GM12875 (cell line): ENCODE results near the gene ERVW-1.
"Not testable (repeated sequence)": the region's sequence is repeated elsewhere in the genome, so short reads cannot be mapped to it uniquely, and the experiment has no call there.

Source experiments
- H3K4me3 ChIP-seq: one replicate; pipeline ENCODE4 v1.5.1; 2011; ENCODE audit warnings: low read depth, low read length, control low read depth
- TF ChIP-seq, protein P1 (sequence below): IDR thresholded peaks from 2 replicates; pipeline ENCODE4 v1.5.1; 2011; ENCODE audit warnings: low read depth, mild to moderate bottlenecking, control low read depth, inconsistent platforms, low read length, moderate library complexity, borderline replicate concordance; ENCODE audit not compliant: insufficient read depth

ERVW-1 gene

DNA sequence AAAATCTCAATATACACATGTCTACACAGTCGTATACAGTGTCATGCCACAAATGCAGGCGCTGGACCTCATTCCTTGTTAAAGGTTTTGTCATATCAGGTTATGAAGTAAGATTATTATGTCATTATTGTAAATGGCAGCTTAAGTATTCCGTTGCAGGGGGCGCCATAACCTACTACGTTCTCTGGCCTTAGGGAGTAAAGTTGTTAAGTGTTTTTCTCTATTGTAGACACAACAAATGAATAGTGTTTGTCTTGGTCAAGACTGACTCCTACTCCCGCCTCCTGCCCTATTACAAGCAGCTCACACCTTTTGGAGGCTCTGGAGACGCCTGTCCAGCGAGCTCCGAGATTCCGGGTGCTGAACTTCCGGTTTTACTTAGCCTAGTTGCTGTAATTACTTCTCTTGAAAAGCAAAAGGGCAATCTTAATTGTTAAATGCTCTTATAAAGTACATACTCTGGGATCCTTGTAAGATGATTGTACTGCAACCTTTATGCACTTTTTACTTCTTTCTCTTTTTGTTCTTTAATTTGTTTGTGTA, 29.5 kb downstream of the ERVW-1 start:
- H3K4me3 ChIP-seq, result peak overlapping the region; percentile 97
- TF ChIP-seq, protein P1, sequence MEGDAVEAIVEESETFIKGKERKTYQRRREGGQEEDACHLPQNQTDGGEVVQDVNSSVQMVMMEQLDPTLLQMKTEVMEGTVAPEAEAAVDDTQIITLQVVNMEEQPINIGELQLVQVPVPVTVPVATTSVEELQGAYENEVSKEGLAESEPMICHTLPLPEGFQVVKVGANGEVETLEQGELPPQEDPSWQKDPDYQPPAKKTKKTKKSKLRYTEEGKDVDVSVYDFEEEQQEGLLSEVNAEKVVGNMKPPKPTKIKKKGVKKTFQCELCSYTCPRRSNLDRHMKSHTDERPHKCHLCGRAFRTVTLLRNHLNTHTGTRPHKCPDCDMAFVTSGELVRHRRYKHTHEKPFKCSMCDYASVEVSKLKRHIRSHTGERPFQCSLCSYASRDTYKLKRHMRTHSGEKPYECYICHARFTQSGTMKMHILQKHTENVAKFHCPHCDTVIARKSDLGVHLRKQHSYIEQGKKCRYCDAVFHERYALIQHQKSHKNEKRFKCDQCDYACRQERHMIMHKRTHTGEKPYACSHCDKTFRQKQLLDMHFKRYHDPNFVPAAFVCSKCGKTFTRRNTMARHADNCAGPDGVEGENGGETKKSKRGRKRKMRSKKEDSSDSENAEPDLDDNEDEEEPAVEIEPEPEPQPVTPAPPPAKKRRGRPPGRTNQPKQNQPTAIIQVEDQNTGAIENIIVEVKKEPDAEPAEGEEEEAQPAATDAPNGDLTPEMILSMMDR, result peak; percentile 37; the same call in 1 of the 2 replicates

GRCh38 chr7:92447345-92448204, 30.2 kb downstream of the ERVW-1 start, which contains the start of gene GATAD1:
Gene GATAD1 (plus strand): TSS chr7:92447482. CDS start chr7:92447730, 248 bp downstream.
- TF ChIP-seq, protein P1, result peak; percentile 85
- peak within 1 kb of the TSS; percentile 97 for H3K4me3 ChIP-seq

DNA sequence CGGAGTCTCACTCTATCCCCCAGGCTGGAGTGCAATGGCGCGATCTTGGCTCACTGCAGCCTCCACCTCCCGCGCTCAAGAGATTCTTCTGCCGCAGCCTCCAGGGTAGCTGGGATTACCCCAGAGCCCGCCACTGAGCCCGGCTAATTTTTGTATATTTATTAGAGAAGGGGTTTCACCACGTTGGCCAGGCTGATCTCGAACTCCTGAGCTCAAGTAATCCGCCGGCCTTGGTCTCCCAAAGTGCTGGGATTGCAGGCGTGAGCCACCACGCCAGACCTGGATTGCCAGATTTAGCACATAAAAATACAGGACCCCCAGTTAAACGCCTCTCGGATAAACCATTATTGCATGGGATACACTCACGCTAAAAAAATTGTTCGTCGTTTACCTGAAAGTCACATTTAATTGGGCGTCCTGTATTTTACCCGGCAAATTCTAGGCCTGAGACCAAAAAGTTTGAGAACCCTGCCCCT, 30.8 kb downstream of the ERVW-1 start:
- peak overlapping the region; percentile 97 for H3K4me3 ChIP-seq

DNA sequence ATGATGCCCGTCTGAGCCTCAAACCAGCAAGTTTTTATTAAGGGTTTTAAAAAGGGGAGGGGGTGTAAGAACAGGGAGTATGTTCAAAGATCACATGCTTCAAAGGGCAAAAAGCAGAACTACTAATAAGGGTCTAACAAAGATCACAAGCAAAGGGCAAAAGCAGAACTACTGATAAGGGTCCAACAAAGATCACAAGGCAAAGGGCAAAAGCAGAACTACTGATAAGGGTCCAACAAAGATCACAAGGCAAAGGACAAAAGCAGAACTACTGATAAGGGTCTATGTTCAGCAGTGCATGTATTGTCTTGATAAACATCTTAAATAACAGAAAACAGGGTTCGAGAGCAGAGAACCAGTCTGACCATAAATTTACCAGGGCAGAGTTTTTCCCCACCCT, 35.0 kb downstream of the ERVW-1 start:
- H3K4me3 ChIP-seq, result not testable (repeated sequence)

More for the DNA sequence above, 30.8 kb downstream of the ERVW-1 start:
- TF ChIP-seq, protein P1, result no peak

DNA sequence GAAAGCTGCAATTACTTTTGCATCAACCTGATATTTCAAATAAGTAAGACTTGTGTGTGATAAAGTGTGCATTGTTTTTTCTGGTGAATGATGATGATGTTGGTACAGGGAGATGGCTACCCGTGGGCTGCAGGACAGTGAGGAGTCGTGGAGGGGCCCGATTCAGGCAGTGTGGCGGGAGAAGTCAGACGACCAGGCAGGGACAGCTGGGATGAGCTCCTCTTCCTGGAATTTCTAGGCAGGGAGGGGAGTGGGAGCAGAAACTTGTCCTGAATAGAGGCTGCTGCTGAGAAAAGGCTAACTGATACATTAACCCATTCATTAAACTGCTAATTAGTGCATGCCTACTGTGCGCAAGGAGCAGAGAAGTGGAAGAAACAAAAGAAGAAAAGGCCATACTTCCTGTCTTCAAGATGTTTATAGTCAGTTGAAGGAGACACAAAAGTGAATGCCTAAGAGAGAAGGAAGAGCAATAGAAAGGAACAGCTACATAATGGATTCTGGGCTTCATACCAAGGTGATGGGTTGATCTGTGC, 39.7 kb downstream of the ERVW-1 start:
- no peak overlapping the region for H3K4me3 ChIP-seq
- TF ChIP-seq, protein P1, result no peak

DNA sequence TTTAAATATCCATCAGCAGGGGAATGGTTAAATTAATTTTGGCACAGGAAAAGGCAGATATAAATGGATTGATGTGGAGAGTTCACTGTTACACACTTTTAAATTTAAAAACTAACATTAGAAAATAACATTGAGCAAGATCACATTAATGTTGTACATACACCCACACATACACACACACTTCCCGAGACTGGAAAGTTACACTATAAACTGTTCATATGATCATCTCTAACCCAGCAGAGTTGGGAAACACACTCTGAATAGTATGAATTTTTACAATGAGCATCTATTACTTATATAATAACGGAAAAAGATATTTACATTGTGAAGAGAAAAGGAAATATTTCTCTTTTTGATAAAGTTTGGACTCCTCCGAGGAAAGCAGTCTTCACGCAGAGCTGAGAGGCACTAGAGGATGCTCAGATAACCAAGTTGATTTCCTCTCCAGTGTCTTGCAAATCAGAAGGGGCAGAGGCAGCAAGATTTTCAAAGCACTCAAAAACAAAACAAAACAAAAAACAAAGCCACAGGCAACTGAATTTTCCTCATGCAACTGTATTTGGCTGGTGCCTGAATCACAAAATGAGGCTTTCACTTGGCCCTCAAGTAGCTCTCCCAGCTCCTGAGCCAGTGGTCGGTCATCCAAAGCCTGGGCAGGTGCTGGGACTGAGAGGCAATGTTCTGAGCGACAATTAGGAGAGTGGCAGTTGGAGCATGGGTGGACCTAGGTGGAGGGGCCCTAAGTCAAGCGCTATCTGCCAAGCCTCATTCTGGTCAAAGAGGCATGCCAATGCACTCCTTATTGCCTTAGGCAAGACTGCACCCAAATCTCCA, 40.9 kb downstream of the ERVW-1 start:
- H3K4me3 ChIP-seq, result no peak overlapping the region
- TF ChIP-seq, protein P1, result no peak

- TF ChIP-seq, protein P1, result no peak
- no peak overlapping the region for H3K4me3 ChIP-seq
These were observed 42.2 kb downstream of the ERVW-1 start for GRCh38 chr7:92435542-92435941.
